Measurements from ENCODE around the gene ID4.
A peak's percentile ranks its signal among the peaks of the same experiment; 100 is the strongest.

Gene ID4

GRCh38 chr6:19870322-19870721 lies 33.2 kb downstream of the ID4 start:
- DNase-seq (ENCODE audit: insufficient read length, low spot score): no peak
- no peak for TF ChIP-seq CTCF (IDR thresholded peaks at IDR 0.05; ENCODE audit: insufficient read depth, missing control alignments)
- FAIRE-seq: no peak

GRCh38 chr6:19873031-19873430 lies 35.9 kb downstream of the ID4 start:
- TF ChIP-seq CTCF (IDR thresholded peaks at IDR 0.05; ENCODE audit: insufficient read depth, missing control alignments): peak; percentile 37
- DNase-seq (ENCODE audit: insufficient read length, low spot score): no peak
- FAIRE-seq: no peak

GRCh38 chr6:19876672-19877071 lies 39.5 kb downstream of the ID4 start:
- DNase-seq (ENCODE audit: insufficient read length, low spot score): no peak
- no peak for FAIRE-seq
- TF ChIP-seq CTCF (IDR thresholded peaks at IDR 0.05; ENCODE audit: insufficient read depth, missing control alignments): no peak

GRCh38 chr6:19879663-19880062 lies 42.5 kb downstream of the ID4 start:
- no peak for TF ChIP-seq CTCF (IDR thresholded peaks at IDR 0.05; ENCODE audit: insufficient read depth, missing control alignments)
- no peak for DNase-seq (ENCODE audit: insufficient read length, low spot score)
- no peak for FAIRE-seq

GRCh38 chr6:19880066-19880465 lies 42.9 kb downstream of the ID4 start:
- no peak for FAIRE-seq
- TF ChIP-seq CTCF (IDR thresholded peaks at IDR 0.05; ENCODE audit: insufficient read depth, missing control alignments): no peak
- DNase-seq (ENCODE audit: insufficient read length, low spot score): no peak

- FAIRE-seq (no peak), DNase-seq (ENCODE audit: insufficient read length, low spot score) (no peak)
Observed at GRCh38 chr6:19891451-19891850, 54.3 kb downstream of the ID4 start.

More at GRCh38 chr6:19891451-19891850, 54.3 kb downstream of the ID4 start:
- no peak for TF ChIP-seq CTCF (IDR thresholded peaks at IDR 0.05; ENCODE audit: insufficient read depth, missing control alignments)

Data from D721Med (cell line).